DMS153 treated with DMSO at 0.1 percent for 48 hours (cell line): ENCODE measurements around the gene HTR3A.
"Not testable (repeated sequence)": the region's sequence is repeated elsewhere in the genome, so short reads cannot be mapped to it uniquely, and the experiment has no call there.

Source experiments
- DNase-seq: peaks from one replicate; lab custom pipeline; 2025; ENCODE audit not compliant: unreplicated experiment; lab: John Stamatoyannopoulos, UW

Gene HTR3A

GRCh38 chr11:113974741-113975470, at the start of gene HTR3A:
Gene HTR3A, plus strand, starts transcription at chr11:113975108. Its CDS starts 218 bp downstream, at chr11:113975326.
- DNase-seq: peak; percentile 92

- no peak for DNase-seq
Observed at GRCh38 chr11:113926273-113927197, 48.4 kb upstream of the HTR3A start.

GRCh38 chr11:113928311-113928710, 46.6 kb upstream of the HTR3A start:
- DNase-seq: no peak

GRCh38 chr11:113932788-113933187, 42.1 kb upstream of the HTR3A start:
- DNase-seq: no peak

- not testable (repeated sequence) for DNase-seq
Observed at GRCh38 chr11:113934193-113934592, 40.7 kb upstream of the HTR3A start.

- DNase-seq: peak; percentile 11
Observed at GRCh38 chr11:113934761-113935160, 40.1 kb upstream of the HTR3A start.

- DNase-seq: no peak
Observed at GRCh38 chr11:113935858-113936257, 39.0 kb upstream of the HTR3A start.

- DNase-seq: no peak
Observed at GRCh38 chr11:113937918-113938317, 37.0 kb upstream of the HTR3A start.

GRCh38 chr11:113942256-113942655, 32.7 kb upstream of the HTR3A start:
- DNase-seq: no peak

GRCh38 chr11:113946162-113946561, 28.7 kb upstream of the HTR3A start:
- DNase-seq: not testable (repeated sequence)

- DNase-seq: no peak
Observed at GRCh38 chr11:113947994-113948393, 26.9 kb upstream of the HTR3A start.

- no peak for DNase-seq
Observed at GRCh38 chr11:113949891-113950290, 25.0 kb upstream of the HTR3A start.

GRCh38 chr11:113951537-113951936, 23.4 kb upstream of the HTR3A start:
- DNase-seq: no peak

- DNase-seq: no peak
Observed at GRCh38 chr11:113952070-113952469, 22.8 kb upstream of the HTR3A start.

- no peak for DNase-seq
Observed at GRCh38 chr11:113952588-113952987, 22.3 kb upstream of the HTR3A start.

- no peak for DNase-seq
Observed at GRCh38 chr11:113954235-113954634, 20.7 kb upstream of the HTR3A start.

GRCh38 chr11:113956986-113957385, 17.9 kb upstream of the HTR3A start:
- DNase-seq: no peak

- no peak for DNase-seq
Observed at GRCh38 chr11:113960702-113961330, 14.1 kb upstream of the HTR3A start.

- DNase-seq: no peak
Observed at GRCh38 chr11:113967361-113967760, 7.5 kb upstream of the HTR3A start.

GRCh38 chr11:113971506-113972195, 3.3 kb upstream of the HTR3A start:
- DNase-seq: no peak

GRCh38 chr11:113977071-113977490, 2.2 kb downstream of the HTR3A start:
- DNase-seq: no peak
